Stimulated activated CD4-positive, alpha-beta T cell treated with anti-CD3 and anti-CD28 coated beads, TNF-alpha, amount 100 ng/mL, for 1 hour (primary cell): ENCODE results near the gene RNU4-1.
"Not testable (repeated sequence)": the region's sequence is repeated elsewhere in the genome, so short reads cannot be mapped to it uniquely, and the experiment has no call there.

Source experiments
- DNase-seq, 3 donors: peaks; one replicate each; pipeline ENCODE4 v3.0.0-alpha.2; 2020; ENCODE audit warnings: low read depth in 3 of 3, low spot score in 1 of 3

Gene RNU4-1

DNA sequence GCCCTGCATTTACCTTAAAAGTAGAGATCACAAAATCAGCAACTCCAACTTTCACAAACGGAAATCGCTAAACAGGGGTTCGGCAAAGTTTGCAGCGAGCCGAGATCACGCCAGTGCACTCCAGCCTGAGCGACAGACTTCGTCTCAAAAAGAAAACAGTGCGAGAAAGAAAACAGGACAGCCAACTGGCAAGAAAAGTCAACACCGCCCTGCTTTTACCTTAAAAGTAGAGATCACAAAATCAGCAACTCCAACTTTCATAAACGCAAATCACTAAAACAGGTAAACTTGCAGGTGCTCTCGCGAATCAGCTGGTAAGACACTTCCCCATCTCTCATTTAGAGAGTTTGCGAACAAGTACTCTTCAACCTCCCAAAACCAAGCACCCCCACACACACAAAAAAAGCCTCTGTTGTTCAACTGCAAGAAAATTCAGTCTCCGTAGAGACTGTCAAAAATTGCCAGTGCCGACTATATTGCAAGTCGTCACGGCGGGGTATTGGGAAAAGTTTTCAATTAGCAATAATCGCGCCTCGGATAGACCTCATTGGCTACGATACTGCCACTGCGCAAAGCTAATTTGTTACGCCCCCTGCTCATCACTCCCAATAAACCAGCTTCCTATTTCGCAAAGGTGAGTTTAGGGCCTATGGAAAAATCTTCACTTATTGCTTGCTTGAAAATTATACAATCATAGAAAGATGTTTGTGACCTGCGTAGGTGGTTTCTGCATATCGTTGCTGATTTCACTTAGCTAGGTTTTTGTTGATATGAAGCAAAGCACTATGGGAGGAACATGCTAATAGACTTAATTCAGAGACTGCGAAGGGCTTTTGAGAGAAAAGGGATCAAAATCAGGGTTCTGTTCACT, at the start of gene RNU4-1:
TSS of gene RNU4-1 (minus strand) at position 577 of the 871 bp plus-strand sequence.
- peak; percentile 40 to 59 (median 48) for DNase-seq

DNA sequence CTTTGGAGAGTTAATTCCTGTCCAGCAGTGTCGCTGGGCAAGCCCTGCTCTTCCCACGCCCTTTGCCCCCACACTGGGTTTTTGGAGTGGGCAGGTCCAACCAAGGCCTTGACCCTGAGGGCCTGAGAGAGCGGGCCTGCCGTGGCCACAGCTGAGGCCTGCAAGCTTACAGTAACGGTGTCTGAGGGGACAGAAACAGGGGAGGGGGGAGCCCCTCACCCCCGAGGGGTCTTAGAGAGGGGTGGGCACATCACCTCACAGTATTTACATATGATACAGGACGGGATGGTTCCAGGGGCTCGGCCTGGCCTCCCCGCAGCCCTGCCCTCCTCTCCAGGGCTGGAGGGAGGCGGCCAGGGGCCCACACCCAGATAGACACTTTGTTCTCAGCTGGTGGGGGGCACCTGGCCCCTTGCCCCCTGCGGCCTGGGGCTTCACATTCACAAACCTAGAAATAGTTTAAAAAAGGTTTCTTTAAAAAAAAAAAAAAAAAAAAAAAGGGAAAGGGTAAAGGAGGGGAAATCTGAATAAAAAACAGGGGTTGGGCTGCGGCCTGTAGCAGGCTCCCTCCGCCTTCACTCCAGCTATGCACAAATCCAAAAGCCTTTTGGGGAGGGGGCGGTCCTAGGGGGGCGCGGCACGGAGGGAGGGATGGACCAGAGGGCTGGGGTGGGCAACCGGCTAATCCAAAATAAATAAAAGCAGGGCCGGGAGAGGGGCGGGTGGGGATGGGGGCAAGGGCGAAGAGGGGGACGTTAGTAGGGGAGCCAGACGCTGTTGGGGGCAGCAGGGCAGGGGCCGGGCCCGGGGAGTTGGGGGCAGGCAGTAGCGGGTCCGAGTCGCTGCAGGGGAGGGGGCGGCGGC, 49.4 kb upstream of the RNU4-1 start:
- DNase-seq: no peak

DNA sequence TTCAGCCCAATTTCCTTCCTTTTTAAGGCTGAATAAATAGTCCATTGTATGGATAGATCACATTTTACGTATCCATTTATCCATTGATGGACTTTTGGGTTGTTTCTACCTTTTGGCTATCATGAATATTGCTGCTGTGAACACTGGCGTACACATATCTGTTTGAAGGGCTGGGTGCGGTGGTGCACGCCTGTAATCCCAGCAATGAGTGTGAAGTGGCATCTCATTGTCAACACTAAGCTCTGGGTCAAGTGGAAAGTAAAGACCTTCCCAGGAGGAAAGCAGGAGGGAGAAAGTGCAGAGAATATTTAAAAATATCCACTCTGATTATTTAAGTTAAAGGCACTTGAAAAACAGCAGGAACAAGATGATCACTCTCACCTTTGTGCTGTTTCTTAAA, 46.2 kb upstream of the RNU4-1 start:
- no peak for DNase-seq

DNA sequence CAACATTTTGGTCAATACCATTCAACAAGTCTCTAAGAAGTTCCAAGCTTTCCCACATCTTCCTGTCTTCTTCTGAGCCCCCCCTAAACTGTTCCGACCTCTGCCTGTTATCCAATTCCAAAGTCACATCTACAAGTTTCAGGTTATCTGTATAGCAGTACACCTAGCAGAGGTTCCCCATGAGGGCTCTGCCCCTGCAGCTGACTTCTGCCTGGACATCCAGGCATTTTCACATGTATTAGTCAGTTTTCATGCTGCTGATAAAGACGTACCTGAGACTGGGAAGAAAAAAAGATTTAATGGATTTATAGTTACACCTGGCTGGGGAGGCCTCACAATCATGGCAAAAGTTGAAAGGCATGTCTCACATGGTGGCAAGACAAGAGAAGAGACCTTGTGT, 44.7 kb upstream of the RNU4-1 start:
- DNase-seq: no peak

DNA sequence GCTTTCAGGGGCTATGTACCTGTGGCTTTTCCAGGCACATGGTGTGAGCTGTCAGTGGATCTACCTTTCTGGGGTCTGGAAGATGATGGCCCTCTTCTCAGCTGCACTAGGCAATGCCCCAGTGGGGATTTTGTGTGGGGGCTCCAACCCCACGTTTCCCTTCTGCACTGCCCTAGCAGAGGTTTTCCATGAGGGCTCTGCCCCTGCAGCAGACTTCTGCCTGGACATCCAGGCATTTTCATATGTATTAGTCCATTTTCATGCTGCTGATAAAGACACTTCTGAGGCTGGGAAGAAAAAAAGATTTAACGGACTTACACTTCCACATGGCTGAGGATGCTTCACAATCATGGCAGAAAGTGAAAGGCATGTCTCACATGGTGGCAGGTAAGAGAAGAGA, 43.4 kb upstream of the RNU4-1 start:
- DNase-seq: not testable (repeated sequence)

DNA sequence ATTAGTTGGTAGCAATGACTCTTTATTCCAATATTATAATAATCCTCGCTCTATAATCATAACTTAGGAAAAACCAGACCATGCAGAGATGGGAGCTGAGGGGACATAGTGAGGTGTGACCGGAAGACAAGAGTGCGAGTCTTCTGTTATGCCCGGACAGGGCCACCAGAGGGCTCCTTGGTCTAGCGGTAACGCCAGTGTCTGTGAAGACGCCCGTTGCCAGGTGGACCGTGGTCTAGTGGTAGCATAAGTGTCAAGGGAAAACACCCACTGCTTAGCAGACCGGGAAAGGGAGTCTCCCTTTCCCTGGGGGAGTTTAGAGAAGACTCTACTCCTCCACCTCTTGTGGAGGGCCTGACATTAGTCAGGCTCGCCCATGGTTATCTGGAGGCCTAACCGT, 42.4 kb upstream of the RNU4-1 start:
- peak in 1 of 3 donors; percentile 17 for DNase-seq

DNA sequence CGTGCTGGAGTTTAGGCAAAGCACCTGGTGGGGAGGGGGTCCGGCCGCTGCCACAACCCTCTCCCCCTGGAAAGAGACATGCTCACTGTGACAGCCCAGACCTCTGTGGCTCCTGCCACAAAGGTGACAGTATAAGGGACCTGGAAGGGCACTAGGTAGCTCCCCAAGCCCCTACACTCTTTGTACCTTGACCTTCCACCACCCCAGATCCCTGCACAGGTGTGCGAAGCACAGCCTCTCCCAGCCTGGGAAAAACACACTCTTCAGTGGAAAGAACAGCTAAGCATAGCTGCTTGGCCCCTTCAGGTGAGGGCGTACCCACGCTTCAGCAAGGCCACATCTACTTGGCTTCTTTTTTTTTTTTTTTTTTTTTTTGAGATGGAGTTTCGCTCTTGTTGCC, 39.5 kb upstream of the RNU4-1 start:
- DNase-seq: no peak

DNA sequence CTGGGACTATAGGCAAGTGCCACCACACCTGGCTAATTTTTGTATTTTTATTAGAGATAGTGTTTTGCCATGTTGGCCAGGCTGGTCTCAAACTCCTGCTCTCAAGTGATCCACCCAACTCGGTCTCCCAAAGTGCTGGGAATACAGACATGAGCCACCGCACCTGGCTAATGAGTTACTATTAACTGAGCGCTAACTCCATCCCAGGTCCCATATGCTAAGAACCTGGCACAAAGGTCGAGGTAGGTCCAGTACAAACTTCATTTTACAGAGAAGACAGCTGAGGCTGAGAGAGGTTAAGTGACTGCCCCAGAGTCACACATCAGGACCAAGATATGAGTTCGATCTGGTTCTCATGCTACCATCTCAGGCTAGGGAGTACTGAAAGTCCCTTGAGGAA, 39.0 kb upstream of the RNU4-1 start:
- no peak for DNase-seq

DNA sequence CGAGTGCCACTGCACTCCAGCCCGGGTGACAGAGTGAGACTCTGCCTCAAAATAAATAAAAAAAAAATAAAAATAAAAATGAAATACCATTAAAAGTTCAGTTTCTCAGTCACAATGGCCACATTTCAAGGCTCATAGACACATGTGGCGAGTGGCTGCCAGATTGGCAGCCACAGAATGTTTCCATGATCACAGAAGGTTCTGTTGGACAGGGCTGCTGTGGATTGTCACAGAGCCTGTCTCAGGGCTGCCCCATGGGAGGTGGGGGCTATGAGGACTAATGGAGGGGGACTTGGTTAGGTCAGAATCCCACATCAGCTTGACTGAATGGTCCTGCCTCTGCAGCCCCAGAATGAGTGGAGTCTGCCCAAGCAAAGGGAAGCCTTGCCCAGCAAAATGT, 38.4 kb upstream of the RNU4-1 start:
- DNase-seq: no peak

DNA sequence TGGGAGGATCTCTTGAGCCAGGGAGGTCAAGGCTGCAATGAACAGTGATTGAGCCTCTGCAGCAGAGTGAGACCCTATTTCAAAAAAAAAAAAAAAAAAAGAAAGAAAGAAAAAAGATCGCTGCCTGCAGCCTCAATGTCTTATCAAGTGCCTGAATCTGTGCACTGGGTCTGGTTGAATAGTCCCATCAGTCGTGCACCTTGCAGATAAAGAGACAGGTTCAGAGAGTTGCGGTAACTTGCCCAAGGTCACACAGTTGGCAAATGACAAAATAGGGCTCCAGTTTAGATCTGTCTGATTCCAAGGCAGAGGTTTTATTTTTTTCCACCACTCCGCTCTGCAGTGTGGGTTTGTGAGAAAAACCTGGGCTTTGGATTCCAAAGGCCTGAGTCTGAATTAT, 35.2 kb upstream of the RNU4-1 start:
- DNase-seq: no peak

DNA sequence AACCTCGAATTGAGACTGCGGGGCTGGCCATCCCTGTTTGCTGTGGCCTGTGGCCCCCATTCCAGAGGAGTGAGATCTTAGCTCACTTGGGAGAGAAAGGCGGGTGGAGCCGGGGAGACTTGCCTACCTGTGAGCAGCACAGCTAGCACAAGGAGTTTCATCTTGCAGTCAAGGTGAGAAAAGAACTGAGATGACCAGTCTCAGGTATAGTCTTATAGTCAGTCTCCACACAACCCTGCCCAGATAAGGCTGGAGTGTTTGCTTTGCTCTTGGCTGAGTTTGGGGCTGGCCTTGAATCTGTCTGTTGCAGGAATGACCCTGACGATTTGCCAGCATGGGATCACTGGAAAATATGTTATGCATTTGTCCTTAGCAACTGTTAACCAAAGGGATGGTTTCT, 34.6 kb upstream of the RNU4-1 start, which contains the start of gene PLA2G1B:
TSS of gene PLA2G1B (minus strand) at position 187 of the 400 bp plus-strand sequence. CDS start at position 161, 26 bp downstream.
- no peak for DNase-seq

DNA sequence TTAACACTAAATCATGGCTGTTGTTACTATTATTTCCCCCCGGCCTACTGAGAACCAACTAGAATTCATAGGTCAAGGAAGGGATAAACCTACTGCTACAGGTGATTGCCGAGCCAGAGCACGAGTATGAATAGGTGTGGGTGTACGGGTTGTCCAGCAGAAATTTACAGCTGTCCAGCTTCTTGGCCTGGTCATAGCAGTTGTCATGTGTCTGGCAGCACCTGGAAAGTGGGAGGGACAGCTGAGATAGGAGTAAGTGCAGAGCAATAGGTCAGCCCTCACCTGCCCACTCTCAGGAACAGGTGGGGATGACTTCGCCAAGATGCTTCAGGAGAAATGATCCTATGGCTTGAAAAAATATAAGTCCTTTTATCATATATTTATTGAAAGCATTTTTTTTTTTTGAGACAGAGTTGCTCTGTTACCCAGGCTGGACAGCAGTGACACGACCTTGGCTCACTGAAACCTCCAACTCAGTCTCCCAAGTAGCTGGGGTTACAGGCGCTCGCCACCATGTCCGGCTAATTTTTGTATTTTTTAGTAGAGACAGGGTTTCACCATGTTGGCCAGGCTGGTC, 31.9 kb upstream of the RNU4-1 start:
- no peak for DNase-seq

DNA sequence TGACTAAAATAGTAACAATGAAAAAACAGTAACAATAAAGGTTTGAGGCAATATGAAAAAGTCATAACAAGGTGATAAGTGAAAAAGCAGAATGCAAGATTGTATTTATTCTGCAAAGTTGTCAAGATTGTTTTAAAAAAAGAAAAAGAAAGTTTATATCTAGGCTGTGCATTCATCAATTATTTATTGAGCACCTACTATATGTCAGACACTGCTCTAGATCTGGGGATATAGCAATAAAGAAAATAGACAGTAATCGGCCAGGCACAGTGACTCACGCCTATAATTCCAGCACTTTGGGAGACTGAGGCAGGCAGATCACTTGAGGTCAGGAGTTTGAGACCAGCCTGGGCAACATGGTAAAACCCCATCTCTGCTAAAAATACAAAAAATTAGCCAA, 30.7 kb upstream of the RNU4-1 start:
- no peak for DNase-seq

DNA sequence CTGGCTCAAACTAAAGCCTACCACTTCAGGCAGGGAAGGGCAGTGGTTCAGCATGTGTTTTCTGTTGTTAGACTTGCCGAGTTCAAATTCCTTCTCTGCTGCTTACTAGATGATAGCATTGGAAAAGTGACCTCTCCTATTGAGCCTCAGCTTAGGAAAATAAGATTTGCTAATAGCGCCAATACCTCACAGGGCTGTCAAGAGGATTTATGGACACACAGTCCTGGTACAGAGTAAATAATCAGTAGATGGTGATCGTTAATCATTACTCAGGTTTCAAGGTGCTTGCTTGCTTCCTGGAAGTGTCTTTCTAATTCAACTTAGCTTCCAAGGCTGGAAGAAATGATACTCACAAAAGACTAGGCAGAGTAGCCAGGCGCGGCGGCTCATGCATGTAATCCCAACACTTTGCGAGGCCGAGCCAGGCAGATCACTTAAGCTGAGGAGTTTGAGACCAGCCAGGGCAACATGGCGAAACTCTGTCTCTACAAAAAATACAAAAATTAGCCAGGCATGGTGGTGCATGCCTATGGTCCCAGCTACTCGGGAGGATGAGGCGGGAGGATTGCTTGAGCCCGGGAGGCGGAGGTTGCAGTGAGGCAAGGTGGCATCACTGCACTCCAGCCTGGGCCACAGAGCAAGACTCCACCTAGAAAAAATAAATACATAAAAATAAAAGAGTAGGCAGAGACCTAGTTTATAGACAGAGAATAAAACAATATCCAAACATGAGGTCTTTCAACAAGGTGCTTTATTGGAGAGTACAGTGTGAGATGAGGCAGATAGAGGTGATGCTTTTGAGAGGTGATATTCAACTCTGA, 28.6 kb upstream of the RNU4-1 start:
- DNase-seq: no peak

DNA sequence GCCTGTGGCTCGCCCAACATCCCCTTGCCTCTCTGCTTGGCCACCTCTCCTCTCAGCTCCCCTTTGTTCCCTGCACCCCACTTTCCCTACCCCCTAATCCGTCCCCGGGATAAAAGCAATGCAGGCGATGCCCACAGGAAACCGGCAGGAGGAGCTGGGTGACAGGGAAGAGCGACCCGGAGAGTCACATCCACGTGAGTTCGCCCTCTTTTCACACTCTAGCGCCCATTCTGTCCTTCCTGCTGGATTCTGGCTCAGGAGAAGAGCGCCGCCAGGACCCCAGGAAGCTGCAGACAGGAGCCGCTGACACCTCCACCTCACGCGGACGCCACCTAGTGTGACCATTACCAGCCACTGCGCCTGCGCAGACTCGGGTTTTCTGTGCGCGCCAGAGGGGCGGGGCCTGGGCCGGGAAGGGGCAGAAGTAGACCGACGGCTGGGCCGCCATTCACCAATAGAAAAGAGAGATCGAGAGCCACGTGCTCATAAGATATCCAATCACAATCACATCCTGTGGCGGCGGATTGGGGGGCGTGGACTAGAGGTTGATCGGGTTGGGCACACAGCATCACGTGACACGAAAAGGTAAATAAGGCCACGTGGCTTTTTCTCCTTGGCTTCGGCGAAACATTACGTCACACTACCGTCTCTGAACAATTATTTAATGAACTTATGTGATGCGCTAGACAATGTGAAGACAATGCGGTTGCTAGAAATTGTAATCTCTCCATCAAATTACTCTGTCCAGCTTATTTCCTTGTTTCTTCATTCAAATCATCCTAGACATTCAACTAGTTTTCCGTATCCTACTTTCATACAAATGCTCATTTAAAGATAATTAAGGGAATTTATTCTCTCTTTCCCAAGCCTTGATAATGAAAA, 24.4 kb upstream of the RNU4-1 start:
- peak; percentile 99 to 100 (median 100) for DNase-seq

DNA sequence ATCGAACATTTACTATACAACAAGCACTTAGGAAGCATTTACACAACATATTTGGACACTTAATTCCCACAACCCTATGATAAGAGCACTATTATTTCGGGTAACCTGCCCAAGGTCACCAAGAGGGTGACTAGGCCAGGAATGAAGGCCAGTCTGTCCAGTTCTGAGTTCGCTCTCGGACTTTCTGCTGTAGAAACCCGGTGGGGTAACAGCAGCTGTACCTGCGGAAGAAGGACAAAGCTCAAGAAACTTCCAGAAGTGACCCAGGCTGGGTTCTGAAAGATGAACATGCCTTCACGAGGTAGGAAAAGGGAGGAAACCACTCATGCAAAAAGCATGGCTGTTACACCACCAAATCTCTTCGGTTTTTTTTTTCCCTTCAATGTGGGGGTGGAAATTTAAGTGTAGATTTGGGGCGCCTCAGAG, 23.8 kb upstream of the RNU4-1 start:
- DNase-seq: no peak

DNA sequence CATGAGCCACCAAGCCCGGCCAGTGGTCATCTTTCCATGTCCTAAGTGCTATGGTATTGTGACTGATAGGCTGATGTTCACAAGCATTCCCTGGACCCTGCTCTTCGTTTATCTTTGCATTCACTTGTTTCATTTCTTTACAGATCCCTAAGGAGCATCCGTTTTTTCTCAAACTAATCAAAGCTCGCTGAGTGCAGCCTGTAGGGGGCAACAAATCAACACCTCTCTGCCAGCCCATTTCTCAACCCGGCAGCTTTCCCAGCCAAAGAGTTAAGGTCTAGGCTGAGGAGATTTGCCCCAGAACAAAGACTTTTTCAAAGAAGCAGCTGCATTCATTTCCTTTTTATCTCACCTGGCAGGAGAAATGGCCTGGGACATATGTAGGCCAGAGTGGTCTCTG, 21.2 kb upstream of the RNU4-1 start:
- DNase-seq: no peak

DNA sequence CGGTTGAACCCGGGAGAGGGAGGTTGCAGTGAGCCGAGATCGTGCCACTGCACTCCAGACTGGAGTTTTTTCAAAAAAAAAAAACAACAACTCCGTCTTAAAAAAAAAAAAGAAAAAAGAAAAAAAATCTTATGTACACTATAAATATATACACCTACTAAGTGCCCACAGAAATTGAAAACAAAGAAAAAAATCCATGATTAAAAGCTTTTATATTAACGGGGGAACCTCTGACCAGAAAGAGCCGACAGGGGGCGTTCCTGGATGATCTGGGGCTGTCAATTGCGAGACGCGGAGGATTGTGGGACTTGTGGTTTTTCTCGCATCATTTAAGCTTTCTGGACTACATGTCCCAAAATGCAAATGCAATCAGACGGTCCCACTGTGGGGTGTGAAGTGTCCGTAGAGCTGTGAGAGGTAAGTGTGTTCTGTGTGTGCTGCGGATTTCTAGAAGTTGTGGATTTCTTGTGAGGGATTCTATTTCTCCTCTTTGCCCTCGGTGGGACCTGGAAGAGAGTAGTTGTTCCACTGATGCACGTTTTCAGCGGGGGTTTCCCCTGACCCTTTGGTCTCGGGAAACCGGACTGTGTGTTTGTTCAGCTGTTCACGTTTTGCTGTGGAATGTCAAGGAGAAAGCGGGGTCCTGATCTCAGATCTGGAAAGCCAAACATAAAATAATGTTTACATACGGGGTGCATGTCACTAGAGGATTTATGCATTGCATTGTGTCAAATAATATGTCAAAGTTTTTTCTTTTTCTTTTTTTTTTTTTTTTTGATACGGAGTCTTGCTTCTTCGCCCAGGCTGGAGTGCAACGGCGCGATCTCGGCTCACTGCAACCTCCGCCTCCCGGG, 9.2 kb upstream of the RNU4-1 start, which contains the start of gene SIRT4:
TSS of gene SIRT4 (plus strand) at position 360 of the 854 bp plus-strand sequence. CDS start 1,241 bp downstream, outside the sequence.
- DNase-seq: peak; percentile 67 to 74 (median 73)

DNA sequence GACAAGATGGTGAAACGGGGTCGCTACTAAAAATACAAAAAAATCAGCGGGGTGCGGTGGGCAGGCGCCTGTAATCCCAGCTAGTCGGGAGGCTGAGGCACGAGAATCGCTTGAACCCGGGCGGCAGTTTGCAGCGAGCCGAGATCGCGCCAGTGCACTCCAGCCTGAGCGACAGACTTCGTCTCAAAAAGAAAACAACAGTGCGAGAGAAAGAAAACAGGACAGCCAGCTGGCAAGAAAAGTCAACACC, 701 bp downstream of the RNU4-1 start:
- no peak for DNase-seq
